Esophagus squamous epithelium (tissue), 5 donors: ENCODE data around the gene APLP2. TPM values are rescaled to one million over a fixed set of nuclear protein-coding genes. Genes with fewer than 3 reads are reported as not detected.

ENCODE experiments used
- DNase-seq: peaks from one replicate; lab custom pipeline; 2025; lab: John Stamatoyannopoulos, UW
- H3K27ac ChIP-seq, 4 donors: fragments of 200-600 bp; sonication (generic); one replicate each; pipeline ENCODE4 v1.5.1; 2016 to 2019; ENCODE audit warnings: mild to moderate bottlenecking in 1 of 4
- H3K27me3 ChIP-seq, 4 donors: fragments of 200-600 bp; sonication (generic); 1 replicate in 3 of 4; 2 replicates in 1 of 4; pipeline versions ENCODE4 v1.5.1 to v1.6.0; 2017 to 2021; ENCODE audit warnings: antibody characterized with exemption in 1 of 4
- H3K36me3 ChIP-seq, 3 donors: fragments of 200-600 bp; sonication (generic); one replicate each; pipeline ENCODE4 v1.5.1; 2016 to 2019
- H3K4me1 ChIP-seq, 3 donors: fragments of 200-600 bp; sonication (generic); one replicate each; pipeline ENCODE4 v1.5.1; 2017 to 2019
- H3K4me3 ChIP-seq, 4 donors: fragments of 200-600 bp; sonication (generic); 1 replicate in 3 of 4; 2 replicates in 1 of 4; pipeline ENCODE4 v1.5.1; 2016 to 2019; ENCODE audit warnings: mild to moderate bottlenecking in 2 of 4, moderate library complexity in 1 of 4
- H3K9me3 ChIP-seq, 3 donors: fragments of 200-600 bp; sonication (generic); one replicate each; pipeline ENCODE4 v1.5.1; 2016 to 2019
- POLR2A ChIP-seq, 4 donors: fragments of 450-650 bp; IDR thresholded peaks; one replicate each; pipeline ENCODE4 v1.6.1; 2017; ENCODE audit warnings: antibody characterized with exemption in 4 of 4, mild to moderate bottlenecking in 4 of 4, moderate library complexity in 3 of 4
- whole genome bisulfite sequencing, 2 donors: methylation state at CpG; one replicate each; pipeline ENCODE4 v1.1.5; 2018; 5-methylcytosine and 5-hydroxymethylcytosine counted together
- intact Hi-C: fragments of 100-400 bp; cut with DNase I; formaldehyde crosslinking; loops from one replicate; pipeline ENCODE4 v1.15.0; 2022
- total RNA-seq, 4 donors: library from RNA; depleted of rRNA; stranded (reverse); fragments of >200 nt; gene quantifications; one replicate each; pipeline ENCODE4 v1.1.0, GENCODE V29; 2016
- TF ChIP-seq, protein P1 (sequence below), 6 experiments: fragments of 450-650 bp in 4 of 6; fragments of 200-600 bp in 2 of 6; sonication (generic) in 2 of 6; IDR thresholded peaks; one replicate each; pipeline ENCODE4 v1.5.1; 2016 to 2019; ENCODE audit warnings: antibody characterized with exemption in 6 of 6, mild to moderate bottlenecking in 4 of 6, moderate library complexity in 4 of 6
- donor health status: DM: yes; HTN: yes; CAD: no.

Gene APLP2
- total RNA-seq, 4 donors from 2014 or later = 134 to 221 (median 177) TPM

DNA sequence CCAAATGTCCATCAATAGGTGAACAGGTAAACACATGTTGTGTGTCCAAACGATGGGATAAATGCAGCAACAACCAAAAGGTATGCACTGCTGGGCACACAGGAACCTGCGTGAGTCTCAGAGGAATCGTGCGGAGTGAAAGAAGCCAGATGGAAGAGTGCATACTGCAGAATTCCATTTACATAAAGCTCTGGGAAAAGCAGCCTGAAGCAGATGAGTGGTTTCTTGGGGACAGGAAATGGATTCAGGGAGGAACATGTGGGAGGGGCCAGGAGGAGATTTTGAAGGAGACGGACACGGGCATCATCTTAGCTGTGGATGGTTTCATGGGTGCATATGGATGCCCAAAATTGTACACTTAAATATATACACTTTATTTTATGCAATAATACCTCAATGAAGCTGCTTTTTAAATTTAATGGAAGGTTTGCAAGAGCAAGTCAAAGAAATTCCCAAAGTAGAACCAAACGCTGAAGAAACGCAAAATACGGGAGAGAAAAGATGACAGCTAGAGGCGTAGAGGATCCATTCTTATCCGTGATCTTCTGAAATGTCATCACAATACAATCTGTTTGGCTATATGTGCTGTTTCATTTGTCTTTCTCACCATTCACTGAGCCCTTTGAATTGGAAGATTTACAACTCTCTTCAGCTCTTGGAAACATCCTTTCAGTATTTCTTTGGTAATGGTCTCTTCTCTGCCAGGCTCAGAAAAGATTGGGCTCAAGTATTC lies 114.3 kb downstream of the APLP2 start:
- Histone ChIP-seq H3K27me3 (no peaks in the 10 kb centered on the region), H3K4me1 (peaks cover 30 to 55% (median 34%) of the 10 kb centered on the region in 3 donors), H3K9me3 (no peaks in the 10 kb centered on the region), H3K36me3 (peaks cover 0 to 17% (median 0%) of the 10 kb centered on the region in 3 donors), H3K4me3 (no peak overlapping the region), H3K27ac (no peak overlapping the region)
- TF ChIP-seq, protein P1, sequence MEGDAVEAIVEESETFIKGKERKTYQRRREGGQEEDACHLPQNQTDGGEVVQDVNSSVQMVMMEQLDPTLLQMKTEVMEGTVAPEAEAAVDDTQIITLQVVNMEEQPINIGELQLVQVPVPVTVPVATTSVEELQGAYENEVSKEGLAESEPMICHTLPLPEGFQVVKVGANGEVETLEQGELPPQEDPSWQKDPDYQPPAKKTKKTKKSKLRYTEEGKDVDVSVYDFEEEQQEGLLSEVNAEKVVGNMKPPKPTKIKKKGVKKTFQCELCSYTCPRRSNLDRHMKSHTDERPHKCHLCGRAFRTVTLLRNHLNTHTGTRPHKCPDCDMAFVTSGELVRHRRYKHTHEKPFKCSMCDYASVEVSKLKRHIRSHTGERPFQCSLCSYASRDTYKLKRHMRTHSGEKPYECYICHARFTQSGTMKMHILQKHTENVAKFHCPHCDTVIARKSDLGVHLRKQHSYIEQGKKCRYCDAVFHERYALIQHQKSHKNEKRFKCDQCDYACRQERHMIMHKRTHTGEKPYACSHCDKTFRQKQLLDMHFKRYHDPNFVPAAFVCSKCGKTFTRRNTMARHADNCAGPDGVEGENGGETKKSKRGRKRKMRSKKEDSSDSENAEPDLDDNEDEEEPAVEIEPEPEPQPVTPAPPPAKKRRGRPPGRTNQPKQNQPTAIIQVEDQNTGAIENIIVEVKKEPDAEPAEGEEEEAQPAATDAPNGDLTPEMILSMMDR (IDR thresholded peaks at IDR 0.05) = no peak
- TF ChIP-seq POLR2A (IDR thresholded peaks at IDR 0.05) = no peak
- 79 to 84% methylated on average over 11 of the region's 11 CpGs for WGBS, 2 donors
- intact Hi-C loops = no loop called here
- DNase-seq = no peak

DNA sequence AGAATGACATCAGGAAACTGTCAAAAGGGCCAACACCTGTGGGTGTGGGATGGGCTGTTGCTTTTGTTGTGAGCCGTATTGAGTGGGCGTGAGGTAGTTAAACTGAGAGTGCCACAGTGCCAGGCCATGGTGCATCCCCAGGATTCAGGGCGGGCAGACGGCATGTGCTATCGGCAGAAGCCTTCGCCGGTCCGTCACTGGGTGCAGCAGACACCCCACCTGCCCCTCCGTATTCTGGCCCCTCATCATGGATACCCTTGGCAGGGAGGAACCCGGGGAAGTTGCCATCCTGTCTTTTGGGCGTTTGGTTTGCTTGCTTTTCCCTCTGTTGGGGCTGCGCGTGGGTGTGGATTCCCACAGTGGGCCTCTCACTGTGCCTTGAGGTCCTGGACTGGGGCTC lies 117.4 kb downstream of the APLP2 start:
- Histone ChIP-seq H3K4me3 (no peak overlapping the region), H3K27ac (no peak overlapping the region), H3K27me3 (no peaks in the 10 kb centered on the region), H3K4me1 (peaks cover 4 to 29% (median 6%) of the 10 kb centered on the region in 3 donors), H3K36me3 (peaks cover 0 to 47% (median 0%) of the 10 kb centered on the region in 3 donors), H3K9me3 (no peaks in the 10 kb centered on the region)
- no peak for DNase-seq
- WGBS, 2 donors = 68 to 88% methylated on average over 3 to 9 of the region's 13 CpGs
- intact Hi-C loops = no loop called here
- TF ChIP-seq, protein P1 (IDR thresholded peaks at IDR 0.05) = no peak
- TF ChIP-seq POLR2A (IDR thresholded peaks at IDR 0.05) = no peak

DNA sequence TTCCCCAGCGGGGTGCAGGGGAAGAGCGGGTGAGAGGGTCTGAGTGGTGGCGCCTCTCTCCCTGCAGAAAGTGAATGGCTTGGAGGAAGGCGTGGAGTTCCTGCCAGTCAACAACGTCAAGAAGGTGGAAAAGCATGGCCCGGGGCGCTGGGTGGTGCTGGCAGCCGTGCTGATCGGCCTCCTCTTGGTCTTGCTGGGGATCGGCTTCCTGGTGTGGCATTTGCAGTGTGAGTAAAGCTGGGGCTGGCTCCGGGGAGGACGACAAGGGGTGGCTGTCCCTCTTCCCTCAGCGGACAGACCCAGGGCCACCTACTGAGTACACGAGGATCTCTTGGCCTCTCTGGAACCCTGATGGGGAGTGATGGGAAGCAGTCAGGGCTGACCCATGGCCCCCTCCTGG lies 118.4 kb downstream of the APLP2 start:
- intact Hi-C loops = no loop called here
- H3K27me3 ChIP-seq = no peaks in the 10 kb centered on the region
- H3K9me3 ChIP-seq = no peaks in the 10 kb centered on the region
- 59 to 67% methylated on average over 2 to 11 of the region's 14 CpGs for WGBS, 2 donors
- TF ChIP-seq, protein P1 (IDR thresholded peaks at IDR 0.05) = no peak
- TF ChIP-seq POLR2A (IDR thresholded peaks at IDR 0.05) = no peak
- peaks cover 0 to 57% (median 0%) of the 10 kb centered on the region in 3 donors for H3K36me3 ChIP-seq
- DNase-seq = no peak
- H3K4me1 ChIP-seq = peaks cover 0 to 20% (median 6%) of the 10 kb centered on the region in 3 donors
- no peak overlapping the region for H3K27ac ChIP-seq
- no peak overlapping the region for H3K4me3 ChIP-seq

DNA sequence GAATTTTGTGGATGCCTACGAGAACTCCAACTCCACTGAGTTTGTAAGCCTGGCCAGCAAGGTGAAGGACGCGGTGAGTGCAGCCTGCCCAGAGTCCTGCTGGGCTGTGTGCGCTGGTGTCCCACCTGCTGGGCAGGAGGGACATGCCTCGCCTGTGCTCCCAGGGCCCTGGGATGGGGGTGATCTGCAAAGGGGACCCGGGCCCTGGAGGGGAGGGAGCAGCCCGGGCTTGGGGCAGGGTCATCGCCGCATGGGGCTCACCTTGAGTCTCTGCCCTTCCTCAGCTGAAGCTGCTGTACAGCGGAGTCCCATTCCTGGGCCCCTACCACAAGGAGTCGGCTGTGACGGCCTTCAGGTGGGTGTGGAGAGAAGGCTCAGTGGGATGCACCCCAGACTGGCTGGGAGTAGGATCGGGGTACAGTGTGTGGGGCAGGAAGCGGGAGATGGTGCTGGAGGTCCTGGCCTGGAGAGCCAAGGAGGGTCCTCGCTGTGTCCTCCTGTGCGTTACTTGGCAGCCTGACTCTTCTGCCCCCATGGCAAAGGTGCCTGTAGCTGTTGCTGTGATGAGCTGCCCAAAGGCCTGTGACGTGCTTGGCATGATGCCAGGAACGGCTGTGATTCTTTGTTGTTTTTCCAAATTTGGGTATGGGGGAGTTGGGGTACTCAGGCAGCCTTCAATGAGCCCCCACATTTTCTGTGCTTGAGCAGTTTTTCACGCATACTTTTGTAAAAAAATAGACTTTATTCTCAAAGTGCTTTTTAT lies 119.1 kb downstream of the APLP2 start:
- peaks cover 0 to 20% (median 6%) of the 10 kb centered on the region in 3 donors for H3K4me1 ChIP-seq
- TF ChIP-seq, protein P1 (IDR thresholded peaks at IDR 0.05) = no peak
- TF ChIP-seq POLR2A (IDR thresholded peaks at IDR 0.05) = no peak
- DNase-seq = no peak
- intact Hi-C loops = no loop called here
- H3K4me3 ChIP-seq = no peak overlapping the region
- H3K9me3 ChIP-seq = no peaks in the 10 kb centered on the region
- no peak overlapping the region for H3K27ac ChIP-seq
- no peaks in the 10 kb centered on the region for H3K27me3 ChIP-seq
- WGBS, 2 donors = 42 to 55% methylated on average over 3 to 4 of the region's 19 CpGs
- H3K36me3 ChIP-seq = peaks cover 0 to 62% (median 0%) of the 10 kb centered on the region in 3 donors
